Fibroblast of lung (primary cell): Measurements from ENCODE around the gene SPRR3. TPM values are rescaled to one million over a fixed set of nuclear protein-coding genes. Genes with fewer than 3 reads are reported as not detected.

Source experiments
- DNase-seq, 2 donors: peaks; one replicate each; pipeline versions ENCODE4 v3.0.0 to v3.0.0-alpha.2; 2010; ENCODE audit warnings: low read depth in 2 of 2
- H2AFZ ChIP-seq: 2 replicates; pipeline ENCODE4 v1.5.1; 2012; ENCODE audit warnings: low read length, control low read depth, inconsistent platforms
- H3K27ac ChIP-seq: 2 replicates; pipeline ENCODE4 v1.5.1; 2011; ENCODE audit warnings: low read length, control low read depth; ENCODE audit not compliant: insufficient read depth
- H3K27me3 ChIP-seq: 2 replicates; pipeline ENCODE4 v1.5.1; 2011; ENCODE audit warnings: mild to moderate bottlenecking, low read length; ENCODE audit not compliant: control insufficient read depth, insufficient read depth
- H3K36me3 ChIP-seq: 2 replicates; pipeline ENCODE4 v1.5.1; 2011; ENCODE audit warnings: low read length; ENCODE audit not compliant: control insufficient read depth, insufficient read depth
- H3K4me1 ChIP-seq: 2 replicates; pipeline ENCODE4 v1.5.1; 2011; ENCODE audit warnings: low read length; ENCODE audit not compliant: control insufficient read depth, insufficient read depth; ENCODE audit errors: extremely low read depth
- H3K4me2 ChIP-seq: 2 replicates; pipeline ENCODE4 v1.5.1; 2011; ENCODE audit warnings: low read length, control low read depth; ENCODE audit not compliant: insufficient read depth; ENCODE audit errors: extremely low read depth
- H3K4me3 ChIP-seq, 4 experiments: fragments of 200-600 bp in 1 of 4; sonication (generic) in 1 of 4; replicated peaks in 1 of 4; 2 replicates each; pipeline ENCODE4 v1.5.1; 2011 to 2016; ENCODE audit warnings: low read length in 4 of 4, low read depth in 3 of 4, mild to moderate bottlenecking in 3 of 4, control low read depth in 2 of 4, inconsistent platforms in 1 of 4, mixed read lengths in 1 of 4; ENCODE audit not compliant: insufficient read depth in 1 of 4; ENCODE audit errors: control extremely low read depth in 1 of 4
- H3K79me2 ChIP-seq: 2 replicates; pipeline ENCODE4 v1.5.1; 2012; ENCODE audit warnings: mild to moderate bottlenecking, low read length, inconsistent platforms; ENCODE audit not compliant: control insufficient read depth, insufficient read depth
- H3K9ac ChIP-seq: 2 replicates; pipeline ENCODE4 v1.5.1; 2011; ENCODE audit warnings: mild to moderate bottlenecking, low read length, control low read depth; ENCODE audit not compliant: insufficient read depth
- H3K9me3 ChIP-seq: 2 replicates; pipeline ENCODE4 v1.5.1; 2012; ENCODE audit warnings: low read depth, low read length; ENCODE audit not compliant: control insufficient read depth, insufficient read depth
- H4K20me1 ChIP-seq: 2 replicates; pipeline ENCODE4 v1.5.1; 2011; ENCODE audit warnings: low read length; ENCODE audit not compliant: control insufficient read depth, insufficient read depth; ENCODE audit errors: extremely low read depth
- EZH2 ChIP-seq: IDR thresholded peaks from 2 replicates; pipeline ENCODE4 v1.5.1; 2012; ENCODE audit warnings: low read length, control low read depth, mild to moderate bottlenecking; ENCODE audit errors: missing control alignments
- polyA plus RNA-seq, 2 donors: library from polyadenylated mRNA; depleted of rRNA in 1 of 2; stranded (reverse) in 1 of 2; unstranded in 1 of 2; fragments of >200 nt; gene quantifications; 2 replicates each; pipeline ENCODE4 v1.2.1, GENCODE V29; 2011 to 2012; ENCODE audit warnings: missing spikeins in 1 of 2
- total RNA-seq: library from RNA; depleted of rRNA; stranded (reverse); fragments of >200 nt; gene quantifications from 2 replicates; pipeline ENCODE4 v1.2.1, GENCODE V29; 2014
- TF ChIP-seq, protein P1 (sequence below), 2 donors: IDR thresholded peaks in 1 of 2; conservative IDR thresholded peaks in 1 of 2; 1 replicate in 1 of 2; 2 replicates in 1 of 2; pipeline ENCODE4 v1.5.1; 2011 to 2012; ENCODE audit warnings: low read length in 2 of 2, control low read depth in 1 of 2, inconsistent platforms in 1 of 2, low read depth in 1 of 2, mild to moderate bottlenecking in 1 of 2

SPRR3 gene
- total and polyA plus RNA-seq, 2 donors (not counting 1 experiment from before 2014, with no cell fraction given) = not detected

DNA sequence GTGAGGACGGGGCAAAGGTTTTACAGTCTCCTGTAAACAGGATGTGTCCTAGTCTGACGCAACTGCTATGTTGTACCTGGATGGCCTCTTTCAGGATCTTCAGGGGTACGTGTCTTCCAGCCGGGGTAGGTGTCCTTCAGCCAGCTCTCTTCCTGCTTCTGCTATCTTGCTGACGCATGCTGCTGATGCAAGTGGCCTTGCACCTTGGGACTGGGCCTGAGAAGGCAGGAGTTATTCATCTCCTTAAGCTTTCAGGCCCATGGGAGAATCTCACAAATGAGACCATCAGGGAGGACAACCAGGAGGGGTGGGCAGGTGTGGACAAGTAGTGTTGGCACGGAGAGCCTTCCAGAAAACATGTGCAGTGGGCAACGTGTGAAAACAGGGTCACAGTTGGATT, 21.6 kb downstream of the SPRR3 start:
- Histone ChIP-seq H3K9ac (no peak overlapping the region), H3K36me3 (no peaks in the 10 kb centered on the region), H3K79me2 (no peaks in the 10 kb centered on the region), H3K27ac (no peak overlapping the region), H3K4me1 (no peaks in the 10 kb centered on the region), H3K27me3 (no peaks in the 10 kb centered on the region), H2AFZ (no peak overlapping the region), H3K9me3 (no peaks in the 10 kb centered on the region), H3K4me3 (no peak overlapping the region), H3K4me2 (no peak overlapping the region), H4K20me1 (no peaks in the 10 kb centered on the region)
- TF ChIP-seq, protein P1, sequence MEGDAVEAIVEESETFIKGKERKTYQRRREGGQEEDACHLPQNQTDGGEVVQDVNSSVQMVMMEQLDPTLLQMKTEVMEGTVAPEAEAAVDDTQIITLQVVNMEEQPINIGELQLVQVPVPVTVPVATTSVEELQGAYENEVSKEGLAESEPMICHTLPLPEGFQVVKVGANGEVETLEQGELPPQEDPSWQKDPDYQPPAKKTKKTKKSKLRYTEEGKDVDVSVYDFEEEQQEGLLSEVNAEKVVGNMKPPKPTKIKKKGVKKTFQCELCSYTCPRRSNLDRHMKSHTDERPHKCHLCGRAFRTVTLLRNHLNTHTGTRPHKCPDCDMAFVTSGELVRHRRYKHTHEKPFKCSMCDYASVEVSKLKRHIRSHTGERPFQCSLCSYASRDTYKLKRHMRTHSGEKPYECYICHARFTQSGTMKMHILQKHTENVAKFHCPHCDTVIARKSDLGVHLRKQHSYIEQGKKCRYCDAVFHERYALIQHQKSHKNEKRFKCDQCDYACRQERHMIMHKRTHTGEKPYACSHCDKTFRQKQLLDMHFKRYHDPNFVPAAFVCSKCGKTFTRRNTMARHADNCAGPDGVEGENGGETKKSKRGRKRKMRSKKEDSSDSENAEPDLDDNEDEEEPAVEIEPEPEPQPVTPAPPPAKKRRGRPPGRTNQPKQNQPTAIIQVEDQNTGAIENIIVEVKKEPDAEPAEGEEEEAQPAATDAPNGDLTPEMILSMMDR (conservative IDR thresholded peaks at IDR 0.05 in 1 of 2, IDR thresholded peaks at IDR 0.05 in 1 of 2; ENCODE audit: low read depth in 1 of 2, low read length in 2 of 2) = no peak
- TF ChIP-seq EZH2 = no peak
- no peak for DNase-seq

DNA sequence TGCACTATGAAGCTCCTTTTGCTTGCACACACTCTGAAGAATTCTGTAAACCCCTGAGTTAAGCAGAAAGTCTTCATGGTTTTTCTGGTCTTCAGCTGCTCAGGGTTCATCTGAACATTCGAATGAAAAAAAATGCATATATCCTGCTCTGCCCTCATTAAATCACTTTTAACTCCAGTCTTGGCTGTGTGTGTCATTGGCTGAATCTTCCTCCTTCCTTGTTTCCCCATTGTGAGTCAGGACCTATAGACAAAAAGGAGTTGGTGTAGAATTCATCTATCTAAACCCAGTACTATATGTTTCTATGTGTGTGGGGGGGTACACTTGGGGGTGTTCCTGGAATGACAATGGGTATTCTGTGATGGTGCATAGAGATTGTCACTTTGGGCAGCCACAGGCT, 22.9 kb downstream of the SPRR3 start:
- no peak overlapping the region for H3K4me2 ChIP-seq
- H3K79me2 ChIP-seq = no peaks in the 10 kb centered on the region
- no peaks in the 10 kb centered on the region for H3K36me3 ChIP-seq
- no peak overlapping the region for H3K9ac ChIP-seq
- no peaks in the 10 kb centered on the region for H4K20me1 ChIP-seq
- H3K27ac ChIP-seq = no peak overlapping the region
- no peaks in the 10 kb centered on the region for H3K4me1 ChIP-seq
- H3K9me3 ChIP-seq = no peaks in the 10 kb centered on the region
- TF ChIP-seq, protein P1 (conservative IDR thresholded peaks at IDR 0.05 in 1 of 2, IDR thresholded peaks at IDR 0.05 in 1 of 2; ENCODE audit: low read depth in 1 of 2, low read length in 2 of 2) = no peak
- no peak for TF ChIP-seq EZH2
- no peak overlapping the region for H2AFZ ChIP-seq
- no peaks in the 10 kb centered on the region for H3K27me3 ChIP-seq
- H3K4me3 ChIP-seq = no peak overlapping the region
- DNase-seq = no peak

DNA sequence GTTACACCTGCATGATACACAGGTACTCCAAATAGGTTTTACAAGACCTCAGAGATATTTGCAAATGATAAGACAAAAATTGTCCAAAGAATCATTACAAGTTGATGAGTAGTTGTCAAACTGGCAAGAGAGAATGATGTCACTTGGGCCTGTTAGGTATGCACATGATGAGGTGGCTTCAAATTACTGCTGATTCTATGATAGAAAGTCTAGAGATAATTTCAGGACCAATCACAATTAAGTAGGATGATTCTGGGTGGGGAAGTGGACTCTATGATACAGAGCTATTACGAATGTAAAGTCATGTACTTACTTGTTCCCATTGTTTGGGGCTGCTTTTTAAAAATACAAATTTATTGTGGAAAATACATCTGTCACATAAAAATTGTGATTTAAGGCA, 24.2 kb downstream of the SPRR3 start:
- H3K4me1 ChIP-seq = no peaks in the 10 kb centered on the region
- no peak overlapping the region for H3K9ac ChIP-seq
- no peak for DNase-seq
- H3K4me3 ChIP-seq = no peak overlapping the region
- TF ChIP-seq EZH2 = no peak
- TF ChIP-seq, protein P1 (conservative IDR thresholded peaks at IDR 0.05 in 1 of 2, IDR thresholded peaks at IDR 0.05 in 1 of 2; ENCODE audit: low read depth in 1 of 2, low read length in 2 of 2) = no peak
- no peaks in the 10 kb centered on the region for H4K20me1 ChIP-seq
- no peak overlapping the region for H3K27ac ChIP-seq
- no peaks in the 10 kb centered on the region for H3K27me3 ChIP-seq
- H3K36me3 ChIP-seq = no peaks in the 10 kb centered on the region
- H2AFZ ChIP-seq = no peak overlapping the region
- H3K79me2 ChIP-seq = no peaks in the 10 kb centered on the region
- no peaks in the 10 kb centered on the region for H3K9me3 ChIP-seq
- H3K4me2 ChIP-seq = no peak overlapping the region
